T-helper 1 cell treated with Interleukin-12 subunit alpha and Interleukin-12 subunit beta and Interleukin-4 antibody, amounts not matched to agents 30 ng/mL and 1 ng/mL, for 36 hours (primary cell): ENCODE results near the gene INHBE. TPM values are rescaled to one million over a fixed set of nuclear protein-coding genes. Genes with fewer than 3 reads are reported as not detected.
"Not testable (repeated sequence)": the region's sequence is repeated elsewhere in the genome, so short reads cannot be mapped to it uniquely, and the experiment has no call there.

Experiments used
- intact Hi-C: fragments of 100-400 bp; cut with micrococcal nuclease; formaldehyde crosslinking; loops from one replicate; pipeline ENCODE4 v1.15.1; 2024
- total RNA-seq: library from RNA; stranded (reverse); gene quantifications from 2 replicates; pipeline ENCODE4 v1.2.3, GENCODE V29; 2022

The INHBE gene, protein sequence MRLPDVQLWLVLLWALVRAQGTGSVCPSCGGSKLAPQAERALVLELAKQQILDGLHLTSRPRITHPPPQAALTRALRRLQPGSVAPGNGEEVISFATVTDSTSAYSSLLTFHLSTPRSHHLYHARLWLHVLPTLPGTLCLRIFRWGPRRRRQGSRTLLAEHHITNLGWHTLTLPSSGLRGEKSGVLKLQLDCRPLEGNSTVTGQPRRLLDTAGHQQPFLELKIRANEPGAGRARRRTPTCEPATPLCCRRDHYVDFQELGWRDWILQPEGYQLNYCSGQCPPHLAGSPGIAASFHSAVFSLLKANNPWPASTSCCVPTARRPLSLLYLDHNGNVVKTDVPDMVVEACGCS
- 0.07 TPM in 1 of 2 replicates, not detected in the other for total RNA-seq

DNA sequence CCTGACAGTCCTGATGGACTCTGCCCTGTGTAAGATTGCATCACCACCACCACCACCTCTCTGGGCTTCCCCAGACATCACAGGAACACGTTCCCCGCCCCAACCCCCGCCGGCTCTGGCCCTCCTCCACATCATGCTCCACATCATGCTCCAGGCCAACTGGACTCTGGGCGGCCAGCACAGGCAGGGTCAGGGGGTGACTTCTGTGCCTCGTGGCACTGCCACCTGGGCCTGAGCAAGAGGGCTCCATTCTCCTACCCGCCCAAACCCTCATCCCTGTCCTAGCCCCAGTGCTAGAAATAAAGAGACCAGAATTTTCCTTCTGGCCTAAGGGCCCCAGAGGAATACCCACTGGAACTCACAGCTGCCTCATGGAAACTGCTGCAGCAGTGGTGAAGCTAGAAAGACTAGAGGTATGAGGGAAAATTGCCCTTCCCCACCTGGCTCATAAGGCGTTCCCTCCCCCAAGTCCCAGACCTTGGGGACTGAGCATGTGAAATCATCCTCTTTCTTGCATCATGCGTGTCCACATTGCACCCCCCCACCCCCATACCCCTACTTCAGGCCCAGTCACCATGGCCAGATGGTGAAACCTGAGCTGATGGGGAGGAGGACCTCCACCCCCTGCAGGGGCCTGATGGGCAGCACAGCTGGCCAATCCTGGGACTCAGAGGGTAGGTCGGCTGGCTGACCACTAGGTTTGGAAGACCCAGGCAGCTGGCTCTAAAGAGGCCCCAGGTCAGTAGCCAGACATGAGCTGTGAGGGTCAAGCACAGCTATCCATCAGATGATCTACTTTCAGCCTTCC, at the start of gene INHBE:
Gene INHBE (plus strand): TSS at position 742 of the 808 bp plus-strand sequence. CDS start 230 bp downstream, outside the sequence.
- intact Hi-C loops, result loop anchor here (5.0 kb wide), 2 partner anchors 288 to 392 kb away; no protein-coding TSS in a partner anchor

DNA sequence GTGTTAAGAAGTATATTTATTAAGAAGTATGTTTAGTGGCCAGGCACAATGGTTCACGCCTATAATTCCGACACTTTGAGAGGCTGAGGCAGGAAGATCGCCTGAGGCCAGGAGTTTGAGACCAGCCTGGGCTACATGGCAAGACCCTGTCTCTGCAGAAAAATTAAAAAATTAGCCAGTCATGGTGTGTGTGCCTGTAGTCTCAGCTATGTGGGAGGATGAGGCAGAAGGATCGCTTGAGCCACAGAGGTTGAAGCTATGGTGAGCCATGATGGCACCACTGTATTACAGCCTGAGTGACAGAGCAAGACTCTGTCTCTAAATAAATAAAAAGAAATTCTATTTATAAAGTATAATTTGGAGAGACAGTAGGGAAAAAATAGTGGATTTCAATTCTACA, 44.6 kb upstream of the INHBE start:
- intact Hi-C loops, result no loop called here

DNA sequence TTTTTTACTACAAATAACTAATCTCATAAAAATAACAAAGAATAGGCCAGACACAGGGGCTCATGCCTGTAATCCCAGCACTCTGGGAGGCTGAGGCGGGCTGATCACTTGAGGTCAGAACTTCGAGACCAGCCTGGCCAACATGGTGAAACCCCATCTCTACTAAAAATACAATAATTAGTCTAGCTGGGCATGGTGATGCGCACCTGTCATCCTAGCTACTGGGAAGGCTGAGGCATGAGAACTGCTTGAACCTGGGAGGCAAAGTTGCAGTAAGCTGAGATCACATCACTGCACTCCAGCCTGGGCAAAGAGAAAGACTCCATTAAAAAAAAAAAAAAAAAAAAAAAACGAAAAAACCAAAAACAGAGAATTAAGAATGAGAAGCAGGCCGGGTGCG, 40.9 kb upstream of the INHBE start:
- intact Hi-C loops, result not testable (repeated sequence)

DNA sequence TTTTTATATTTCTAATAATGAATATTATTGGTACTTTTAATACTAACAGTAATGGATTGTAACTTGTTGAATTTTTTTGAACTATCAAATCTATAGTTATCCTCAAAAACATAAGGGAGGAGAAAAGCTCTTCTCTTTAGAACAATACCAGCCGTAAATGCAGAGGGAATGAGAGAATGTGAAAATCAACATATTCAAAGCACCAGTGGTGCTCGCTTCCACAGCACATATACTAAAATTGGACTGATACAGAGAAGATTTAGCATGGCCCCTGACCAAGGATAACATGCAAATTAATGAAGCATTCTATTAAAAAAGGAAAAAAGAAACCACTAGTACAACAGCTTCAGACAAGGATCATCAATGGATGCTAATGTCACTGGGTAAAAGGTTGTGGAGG, 40.0 kb upstream of the INHBE start:
- intact Hi-C loops, result no loop called here

DNA sequence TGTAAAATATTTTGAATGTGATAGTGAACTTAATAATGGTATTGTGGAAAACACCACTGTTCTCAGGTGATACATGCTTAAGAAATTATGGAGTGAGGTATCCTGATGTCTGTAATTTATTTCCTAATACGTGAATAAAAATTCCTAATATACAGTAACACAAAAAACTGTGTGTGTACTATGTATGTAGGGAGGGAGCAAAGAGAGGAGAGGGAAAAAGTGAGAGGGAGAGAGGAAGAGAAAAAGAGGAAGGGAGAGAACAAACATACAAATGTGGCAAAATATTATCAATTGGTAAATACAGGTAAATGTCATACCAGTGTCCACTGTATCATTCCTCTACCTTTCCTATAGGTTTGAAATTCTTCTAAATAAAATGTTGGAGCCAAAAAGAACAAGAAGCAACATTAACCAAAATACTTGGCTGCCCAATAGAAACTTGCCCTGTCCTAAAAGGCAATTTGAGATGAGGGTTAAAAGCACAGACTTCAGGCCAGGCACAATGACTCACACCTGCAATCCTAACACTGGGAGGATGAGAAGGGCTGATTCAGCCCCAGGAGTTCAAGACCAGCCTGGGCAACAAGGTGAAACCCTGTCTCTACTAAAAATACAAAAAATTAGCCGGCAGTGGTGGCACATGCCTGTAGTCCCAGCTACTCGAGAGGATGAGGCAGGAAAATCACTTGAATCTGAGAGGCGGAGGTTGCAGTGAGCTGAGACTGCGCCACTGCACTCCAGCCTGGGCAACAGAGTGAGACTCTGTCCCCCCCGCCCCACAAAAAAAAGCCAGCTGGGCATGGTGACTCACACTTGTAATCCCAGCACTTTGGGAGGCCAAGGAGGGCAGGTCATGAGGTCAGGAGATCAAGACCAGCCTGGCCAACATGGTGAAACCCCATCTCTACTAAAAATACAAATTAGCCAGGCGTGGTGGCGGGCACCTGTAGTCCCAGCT, 38.8 kb upstream of the INHBE start:
- intact Hi-C loops, result no loop called here

DNA sequence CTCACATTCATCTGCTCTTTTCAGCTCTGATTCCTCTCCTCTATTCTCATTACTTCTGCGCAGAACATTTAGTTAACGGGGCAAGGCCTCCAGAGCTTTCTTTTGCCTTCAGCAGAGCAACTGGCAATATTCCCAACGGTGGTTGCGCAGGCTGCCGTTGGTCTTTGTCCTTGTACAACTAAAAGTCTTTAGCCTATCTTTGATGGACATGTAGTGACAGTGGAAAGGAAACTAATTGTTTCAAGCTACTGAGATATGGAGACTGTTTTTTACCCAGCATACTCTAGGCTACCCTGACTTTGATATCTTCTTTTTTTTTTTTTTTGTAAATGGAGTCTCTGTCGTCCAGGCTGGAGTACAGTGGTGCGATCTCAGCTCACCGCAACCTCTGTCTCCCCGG, 36.9 kb upstream of the INHBE start:
- intact Hi-C loops, result no loop called here

DNA sequence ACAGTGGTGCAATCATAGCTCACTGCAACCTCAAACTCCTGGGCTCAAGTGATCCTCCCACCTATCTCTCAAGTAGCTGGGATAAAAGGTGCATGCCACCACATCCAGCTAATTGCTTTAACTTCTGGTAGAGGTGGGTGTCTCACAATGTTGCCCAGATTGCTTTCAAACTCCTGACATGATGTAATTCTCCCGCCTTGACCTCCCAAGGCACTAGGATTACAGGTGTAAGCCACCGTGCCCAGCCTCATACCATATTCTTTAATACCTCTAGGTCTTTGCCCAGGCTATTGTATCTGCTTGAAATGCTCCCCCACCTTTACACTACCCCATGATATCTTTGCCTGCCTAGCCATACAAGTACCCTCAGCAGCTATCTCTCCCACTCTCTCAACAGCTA, 35.6 kb upstream of the INHBE start:
- intact Hi-C loops, result no loop called here

DNA sequence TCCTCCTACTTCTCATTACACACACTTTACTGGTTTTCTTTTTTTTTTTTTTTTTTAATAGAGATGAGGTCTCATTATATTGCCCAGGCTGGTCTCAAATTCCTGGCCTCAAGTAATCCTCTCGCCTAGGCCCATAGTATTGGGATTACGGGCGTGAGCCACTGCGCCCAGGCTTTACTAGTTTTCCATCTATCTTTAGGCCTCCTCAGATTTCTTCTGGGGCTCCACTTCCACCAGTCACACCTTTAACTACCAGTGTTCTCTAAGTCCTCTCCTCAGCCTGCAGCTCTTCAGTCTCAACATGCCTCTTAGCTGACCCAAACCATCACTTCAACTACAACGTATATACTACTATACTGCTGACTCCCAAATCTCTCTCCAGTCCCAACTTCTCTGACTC, 34.6 kb upstream of the INHBE start:
- intact Hi-C loops, result no loop called here

DNA sequence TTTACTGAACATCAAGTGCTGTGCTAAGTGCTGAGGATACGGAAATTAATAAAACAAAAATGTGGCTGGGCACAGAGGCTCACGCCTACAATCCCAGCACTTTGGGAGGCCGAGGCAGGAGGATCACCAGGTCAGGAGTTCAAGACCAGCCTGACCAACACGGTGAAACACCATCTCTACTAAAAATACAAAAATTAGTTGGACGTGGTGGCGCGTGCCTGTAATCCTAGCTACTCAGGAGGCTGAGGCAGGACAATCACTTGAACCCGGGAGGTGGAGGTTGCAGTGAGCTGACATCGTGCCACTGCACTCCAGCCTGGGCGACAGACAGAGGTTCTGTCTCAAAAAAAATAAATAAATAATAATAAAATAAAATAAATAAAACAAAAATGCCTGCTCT, 28.2 kb upstream of the INHBE start:
- intact Hi-C loops, result not testable (repeated sequence)

DNA sequence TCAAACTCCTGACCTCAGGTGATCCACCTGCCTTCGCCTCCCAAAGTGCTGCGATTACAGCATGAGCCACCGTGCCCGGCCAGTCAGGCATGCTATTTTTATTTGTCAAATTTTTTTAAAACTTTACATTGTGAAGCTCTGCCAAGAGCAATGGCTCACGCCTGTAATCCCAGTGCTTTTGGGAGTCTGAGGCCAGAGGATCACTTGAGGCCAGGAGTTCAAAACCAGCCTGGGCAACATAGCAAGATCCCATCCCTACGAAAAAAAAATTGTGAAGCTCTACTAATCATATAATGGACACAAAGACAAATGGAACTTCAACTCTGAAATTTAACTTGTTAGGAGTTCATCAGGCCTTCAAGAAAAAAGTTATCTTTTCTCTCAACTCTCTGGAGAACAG, 26.1 kb upstream of the INHBE start:
- intact Hi-C loops, result no loop called here

DNA sequence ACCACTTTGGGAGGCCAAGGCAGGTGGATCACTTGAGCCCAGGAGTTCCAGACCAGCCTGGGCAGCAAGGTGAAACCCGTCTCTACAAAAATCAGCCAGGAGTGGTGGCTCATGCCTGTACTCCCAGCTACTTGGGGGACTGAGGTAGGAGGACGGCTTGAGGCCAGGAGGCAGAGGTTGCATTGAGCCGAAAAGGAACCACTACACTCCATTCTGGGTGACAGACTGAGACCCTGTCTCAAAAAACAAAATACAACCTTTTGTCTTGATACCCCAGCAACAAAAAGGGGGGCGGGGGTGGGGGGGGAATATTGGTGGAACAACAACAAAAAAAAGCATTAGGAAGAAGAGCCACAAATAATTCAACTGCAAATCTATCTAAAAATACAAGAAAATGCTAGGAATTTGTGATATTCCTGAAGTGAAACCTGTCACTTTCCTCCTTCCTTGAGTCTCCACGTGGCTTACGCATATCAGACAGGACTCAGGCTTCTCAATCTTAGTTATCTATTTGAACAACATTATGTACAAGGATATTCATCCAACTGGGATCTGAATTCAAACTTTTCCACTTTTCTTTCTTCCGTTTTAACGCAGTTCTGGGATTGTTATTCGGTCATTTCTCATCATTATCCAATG, 25.5 kb upstream of the INHBE start:
- intact Hi-C loops, result loop anchor here (1.0 to 5.0 kb wide), 8 partner anchors 49 to 1457 kb away; partner anchors contain the start of genes ARHGAP9, CDK4, MBD6 and NEMP1

DNA sequence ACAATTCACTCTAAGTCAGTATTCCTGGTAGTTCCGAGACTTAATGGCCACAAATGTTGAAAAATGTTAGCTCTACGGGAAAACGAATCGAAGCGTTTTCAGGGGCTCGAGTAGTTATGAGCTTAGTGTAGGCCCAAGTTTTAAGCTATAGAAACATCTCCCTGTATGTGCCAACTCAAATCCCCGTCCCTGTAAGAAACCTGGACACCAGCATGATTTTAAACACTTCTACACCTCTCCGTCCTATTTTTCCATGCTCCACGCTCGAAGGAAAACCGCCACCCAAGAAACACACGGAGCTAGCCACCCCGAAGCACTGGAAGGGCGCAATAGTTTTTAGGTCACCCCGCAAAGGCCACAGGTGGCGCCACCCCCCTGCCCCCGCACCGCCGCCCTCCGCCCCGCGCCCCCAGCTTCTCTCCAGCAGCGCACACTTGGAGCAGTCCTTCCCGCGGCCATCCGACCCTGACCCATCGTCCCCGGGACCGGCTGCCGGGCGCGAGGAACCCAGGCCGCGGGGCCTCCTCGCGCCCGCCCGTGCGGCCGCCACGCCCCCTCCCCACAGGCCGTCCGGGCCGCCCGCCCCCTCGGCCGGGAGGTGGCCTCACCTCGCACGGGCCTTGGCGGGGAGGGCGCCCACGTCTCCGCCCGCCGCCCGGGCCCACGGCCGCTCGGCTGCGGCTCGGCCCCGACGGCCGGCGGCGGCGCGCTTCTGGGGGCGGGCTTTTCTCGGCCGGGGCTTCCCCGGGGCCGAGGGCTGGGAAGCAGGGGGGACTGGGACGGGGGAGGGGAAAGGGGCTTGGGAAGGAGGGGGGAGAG, 24.8 kb upstream of the INHBE start:
- intact Hi-C loops, result loop anchor here (1.0 to 5.0 kb wide), 8 partner anchors 48 to 1458 kb away; partner anchors contain the start of genes ARHGAP9, CDK4, MBD6 and NEMP1

DNA sequence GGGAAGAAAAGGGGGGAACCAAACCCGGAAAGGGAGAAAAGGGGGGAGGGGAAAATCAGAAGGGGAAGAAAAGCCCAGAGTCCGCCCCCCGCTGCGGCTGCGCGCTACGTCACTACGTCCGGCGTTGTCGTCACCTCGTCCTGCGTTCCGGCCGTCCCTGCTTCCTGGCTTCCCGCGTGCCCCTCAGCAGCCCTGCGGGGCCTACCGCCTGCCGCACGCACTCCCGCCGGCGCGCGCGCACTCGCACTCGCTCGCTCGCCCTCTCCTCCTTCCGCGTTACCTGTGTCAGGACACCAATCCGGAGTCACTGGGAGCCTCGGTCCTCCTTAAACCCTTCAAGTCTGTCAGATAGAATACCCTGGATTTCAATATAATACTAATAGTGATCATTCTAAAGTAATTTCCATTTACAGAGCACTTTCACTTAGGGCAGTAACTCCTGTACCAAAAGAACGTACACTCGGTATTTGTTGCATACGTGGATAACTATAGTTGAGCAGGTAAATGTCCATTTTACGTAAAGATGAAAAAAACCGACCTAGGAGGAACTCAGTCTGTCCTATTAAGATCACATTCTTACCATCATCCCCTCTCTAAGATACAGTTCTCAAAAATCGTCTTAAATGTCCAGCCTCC, 24.1 kb upstream of the INHBE start, which contains the start of gene R3HDM2:
Gene R3HDM2 (minus strand): TSS at position 113 of the 636 bp plus-strand sequence. CDS start 120,615 bp downstream, outside the sequence.
- intact Hi-C loops, result loop anchor here (1.0 to 5.0 kb wide), 13 partner anchors 22 to 1458 kb away; partner anchors contain the start of genes ARHGAP9, CDK4, DCTN2 and GLI1

DNA sequence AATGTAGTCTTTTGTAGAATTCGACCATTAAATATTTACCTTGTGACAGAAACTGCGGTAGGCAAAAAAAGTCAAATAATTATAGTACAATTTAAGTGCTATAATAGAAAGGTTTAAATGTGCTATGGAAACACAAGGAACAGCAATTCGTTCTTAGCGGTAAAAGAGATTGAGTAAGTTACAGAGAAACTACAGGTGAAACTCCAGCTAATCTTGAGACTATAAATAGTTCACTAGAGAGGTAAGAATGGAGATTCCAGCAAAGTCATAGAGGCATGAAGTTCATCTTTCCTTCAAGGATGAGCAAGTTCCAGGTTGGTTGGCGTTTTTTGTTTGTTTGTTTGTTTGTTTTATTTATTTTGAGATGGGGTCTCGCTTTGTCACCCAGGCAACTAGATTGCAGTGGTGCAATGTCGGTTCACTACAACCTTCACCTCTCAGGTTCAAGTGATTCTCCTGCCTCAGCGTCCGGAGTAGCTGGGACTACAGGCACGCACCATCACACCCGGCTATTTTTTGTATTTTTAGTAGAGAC, 23.4 kb upstream of the INHBE start:
- intact Hi-C loops, result loop anchor here (1.0 to 5.0 kb wide), 12 partner anchors 22 to 1459 kb away; partner anchors contain the start of genes ARHGAP9, CDK4, DCTN2 and GLI1

DNA sequence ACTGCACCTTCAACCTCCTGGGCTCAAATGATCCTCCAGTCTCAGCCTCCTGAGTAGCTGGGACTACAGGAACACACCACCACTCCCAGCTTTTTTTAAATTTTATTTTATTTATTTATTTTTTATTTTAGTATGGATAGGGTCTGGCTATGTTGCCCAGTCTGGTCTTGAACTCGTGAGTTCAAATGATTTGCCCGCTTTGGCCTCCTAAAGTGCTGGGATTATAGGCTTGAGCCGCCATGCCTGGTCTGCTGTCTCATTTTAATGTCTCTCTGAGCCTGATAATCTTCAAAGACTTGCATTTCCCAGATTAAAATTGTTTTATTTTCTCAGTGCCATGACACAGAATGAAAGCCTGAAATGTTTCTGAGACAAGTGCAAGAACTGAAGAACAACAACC, 21.7 kb upstream of the INHBE start:
- intact Hi-C loops, result loop anchor here (5.0 kb wide), 1 partner anchor 796 kb away; no protein-coding TSS in a partner anchor

DNA sequence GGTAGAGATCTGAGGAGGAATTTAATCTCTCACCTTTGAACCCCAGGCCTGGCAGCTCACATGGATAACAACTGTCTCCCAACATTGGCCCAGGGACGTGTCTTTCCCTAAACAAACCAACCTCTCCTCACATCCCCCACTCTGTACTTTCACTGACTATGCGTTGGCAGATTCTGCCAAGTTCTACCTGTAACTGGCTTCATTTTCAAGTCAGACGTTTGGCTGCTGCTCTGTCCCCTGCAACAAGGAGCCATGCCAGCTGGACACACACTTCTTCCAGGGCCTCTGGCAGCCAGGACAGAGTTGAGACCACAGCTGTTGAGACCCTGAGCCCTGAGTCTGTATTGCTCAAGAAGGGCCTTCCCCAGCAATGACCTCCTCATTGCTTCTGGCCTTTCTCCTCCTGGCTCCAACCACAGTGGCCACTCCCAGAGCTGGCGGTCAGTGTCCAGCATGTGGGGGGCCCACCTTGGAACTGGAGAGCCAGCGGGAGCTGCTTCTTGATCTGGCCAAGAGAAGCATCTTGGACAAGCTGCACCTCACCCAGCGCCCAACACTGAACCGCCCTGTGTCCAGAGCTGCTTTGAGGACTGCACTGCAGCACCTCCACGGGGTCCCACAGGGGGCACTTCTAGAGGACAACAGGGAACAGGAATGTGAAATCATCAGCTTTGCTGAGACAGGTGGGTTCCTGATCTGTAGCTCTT, 20.4 kb upstream of the INHBE start, which contains the start of gene INHBC:
Gene INHBC (plus strand): TSS at position 268 of the 707 bp plus-strand sequence. CDS start 103 bp downstream, at position 371.
- intact Hi-C loops, result loop anchor here (5.0 kb wide), 1 partner anchor 797 kb away; no protein-coding TSS in a partner anchor

DNA sequence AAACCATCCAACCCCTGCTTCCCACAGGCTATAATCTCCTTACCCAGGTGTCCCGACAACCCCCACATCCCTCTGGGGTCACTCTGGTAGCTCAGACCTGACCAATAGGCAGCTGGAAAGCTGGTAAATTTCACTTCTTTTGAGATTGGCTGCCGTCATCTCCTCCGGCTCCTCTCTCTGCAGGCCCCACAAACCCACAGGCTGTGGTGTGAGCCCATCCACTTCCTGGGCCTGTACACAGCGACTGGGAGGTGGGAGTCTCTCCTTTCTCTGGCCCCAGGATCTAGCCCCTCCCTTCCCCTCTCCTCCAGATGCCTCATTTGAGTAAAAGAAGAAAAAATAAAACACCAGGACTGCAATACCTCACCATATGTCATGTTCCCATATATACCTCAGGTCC, 19.8 kb upstream of the INHBE start:
- intact Hi-C loops, result no loop called here

DNA sequence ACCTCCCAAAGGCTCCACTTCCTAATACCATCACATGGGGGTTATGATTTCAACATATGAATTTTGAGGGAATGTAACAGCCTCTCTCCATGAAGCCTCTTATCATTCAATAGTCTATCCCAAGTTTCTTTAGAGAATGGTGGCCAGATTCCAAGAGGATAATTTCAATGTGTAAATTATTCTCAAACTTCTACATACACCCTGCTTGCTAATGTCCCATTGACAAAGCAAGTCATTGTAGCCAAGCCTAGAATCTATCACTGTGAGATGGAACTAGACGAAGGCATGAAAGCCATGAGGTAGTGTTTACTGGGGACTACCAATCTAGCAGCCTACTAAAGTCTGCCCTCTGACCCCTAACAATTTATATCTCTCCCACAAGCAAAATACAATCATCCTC, 16.7 kb upstream of the INHBE start:
- intact Hi-C loops, result no loop called here
